ENCODE results near the gene RNF5.

GRCh38 chr6:32198866-32199265 is 20.7 kb downstream of the RNF5 start:
- no peak for TF ChIP-seq EZH2 (IDR thresholded peaks at IDR 0.05; ENCODE audit: insufficient read depth, poor library complexity, severe bottlenecking)
- no peak for TF ChIP-seq EZH2phosphoT487 (IDR thresholded peaks at IDR 0.05; ENCODE audit: insufficient read depth, low read depth)
